ENCODE data around the gene DNAJC25.
"Not testable (repeated sequence)": the region's sequence is repeated elsewhere in the genome, so short reads cannot be mapped to it uniquely, and the experiment has no call there.

The DNAJC25 gene

DNA sequence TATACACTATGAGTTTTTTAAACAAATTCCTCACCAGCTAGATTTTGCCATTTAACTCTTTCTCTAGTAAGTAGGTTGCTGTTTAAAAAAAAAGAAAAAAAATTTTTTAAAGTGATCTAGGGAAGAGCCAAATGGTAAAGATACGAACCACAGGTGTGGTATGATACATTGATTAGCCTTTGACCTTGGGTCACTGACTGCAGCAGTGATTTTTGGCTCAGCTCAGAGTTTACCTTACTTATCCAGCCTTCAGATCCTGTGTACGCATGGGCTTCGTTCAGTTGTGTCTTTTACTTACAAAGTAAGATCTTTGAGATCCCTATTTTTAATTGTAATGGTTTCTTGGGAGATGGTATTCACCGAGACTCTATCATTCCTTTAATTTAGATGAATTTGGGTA, 17.9 kb downstream of the DNAJC25 start:
- peaks cover 51% of the 10 kb centered on the region for H3K36me3 ChIP-seq (ENCODE audit: insufficient read depth, low read length)

DNA sequence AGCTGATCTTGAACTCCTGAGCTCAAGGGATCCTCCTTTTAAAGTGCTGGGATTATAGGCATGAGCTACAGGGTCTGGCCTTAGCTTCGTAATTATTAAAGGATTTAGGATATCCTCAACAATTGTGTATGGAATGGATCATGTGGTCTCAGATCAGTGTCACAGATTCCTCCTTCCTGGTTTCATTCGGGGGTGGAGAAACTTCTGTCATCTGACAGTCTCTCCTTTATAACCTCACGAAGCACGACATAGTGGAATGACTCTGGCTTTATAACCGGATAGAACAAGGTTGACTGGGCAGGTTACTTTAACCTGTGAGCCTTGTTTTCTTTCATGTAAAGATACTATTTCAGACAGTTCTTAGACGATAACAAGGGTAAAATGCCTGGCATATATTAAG, 25.9 kb downstream of the DNAJC25 start:
- Histone ChIP-seq H3K4me1 (ENCODE audit: control insufficient read depth, insufficient read depth, low read length) (no peaks in the 10 kb centered on the region), H3K4me3 (ENCODE audit: low read length) (no peak overlapping the region)

More for the DNA sequence above, 17.9 kb downstream of the DNAJC25 start:
- Histone ChIP-seq H3K9ac (ENCODE audit: low read depth, low read length) (no peak overlapping the region), H3K9me3 (replicated peaks; ENCODE audit: low read length) (no peaks in the 10 kb centered on the region), H3K27me3 (ENCODE audit: control insufficient read depth, insufficient read depth, low read length) (no peaks in the 10 kb centered on the region), H3K4me3 (ENCODE audit: low read length) (no peak overlapping the region), H3K4me1 (ENCODE audit: control insufficient read depth, insufficient read depth, low read length) (no peaks in the 10 kb centered on the region), H3K4me2 (ENCODE audit: low read length) (no peak overlapping the region)

GRCh38 chr9:111658943-111659342, 27.8 kb downstream of the DNAJC25 start:
- H3K36me3 ChIP-seq (ENCODE audit: insufficient read depth, low read length): peaks cover 14% of the 10 kb centered on the region
- H3K4me1 ChIP-seq (ENCODE audit: control insufficient read depth, insufficient read depth, low read length): peaks cover 11% of the 10 kb centered on the region
- H3K4me3 ChIP-seq (ENCODE audit: low read length): no peak overlapping the region
- H3K4me2 ChIP-seq (ENCODE audit: low read length): no peak overlapping the region
- H3K9me3 ChIP-seq (replicated peaks; ENCODE audit: low read length): no peaks in the 10 kb centered on the region
- H3K27me3 ChIP-seq (ENCODE audit: control insufficient read depth, insufficient read depth, low read length): no peaks in the 10 kb centered on the region
- no peak overlapping the region for H3K9ac ChIP-seq (ENCODE audit: low read depth, low read length)

More for the DNA sequence above, 25.9 kb downstream of the DNAJC25 start:
- H3K27me3 ChIP-seq (ENCODE audit: control insufficient read depth, insufficient read depth, low read length): no peaks in the 10 kb centered on the region
- peaks cover 26% of the 10 kb centered on the region for H3K36me3 ChIP-seq (ENCODE audit: insufficient read depth, low read length)
- no peak overlapping the region for H3K9ac ChIP-seq (ENCODE audit: low read depth, low read length)
- H3K9me3 ChIP-seq (replicated peaks; ENCODE audit: low read length): no peaks in the 10 kb centered on the region
- no peak overlapping the region for H3K4me2 ChIP-seq (ENCODE audit: low read length)

DNA sequence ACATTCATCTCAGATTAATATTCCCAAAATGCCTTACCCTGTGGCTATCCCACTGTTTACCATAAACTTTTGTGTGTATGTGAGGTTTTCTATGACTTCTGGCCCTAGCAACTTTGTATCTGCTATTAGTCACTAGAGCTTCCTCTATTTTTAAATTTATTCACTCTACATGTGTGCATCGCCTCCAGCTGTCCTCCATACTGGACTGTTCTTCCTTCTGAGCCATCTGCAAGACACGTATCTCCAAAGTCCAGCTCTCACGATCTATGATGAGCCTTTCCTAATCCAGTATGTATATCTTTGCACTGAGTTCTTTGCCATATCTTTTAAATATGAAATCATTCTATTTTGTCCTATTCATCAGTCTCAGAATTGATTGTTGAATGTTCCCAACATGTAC, 28.6 kb downstream of the DNAJC25 start:
- no peaks in the 10 kb centered on the region for H3K27me3 ChIP-seq (ENCODE audit: control insufficient read depth, insufficient read depth, low read length)
- H3K9ac ChIP-seq (ENCODE audit: low read depth, low read length): no peak overlapping the region
- peaks cover 11% of the 10 kb centered on the region for H3K4me1 ChIP-seq (ENCODE audit: control insufficient read depth, insufficient read depth, low read length)
- peaks cover 13% of the 10 kb centered on the region for H3K36me3 ChIP-seq (ENCODE audit: insufficient read depth, low read length)
- H3K4me3 ChIP-seq (ENCODE audit: low read length): no peak overlapping the region
- H3K4me2 ChIP-seq (ENCODE audit: low read length): no peak overlapping the region
- H3K9me3 ChIP-seq (replicated peaks; ENCODE audit: low read length): no peaks in the 10 kb centered on the region

GRCh38 chr9:111661150-111661801, 30.1 kb downstream of the DNAJC25 start, which contains the start of gene GNG10:
Gene GNG10 (plus strand): TSS chr9:111661605. CDS start chr9:111661635, 30 bp downstream.
- Histone ChIP-seq H3K9me3 (replicated peaks; ENCODE audit: low read length) (no peaks in the 10 kb centered on the region), H3K9ac (ENCODE audit: low read depth, low read length) (peak within 1 kb of the TSS; percentile 77), H3K4me2 (ENCODE audit: low read length) (peak within 1 kb of the TSS; percentile 96), H3K27me3 (ENCODE audit: control insufficient read depth, insufficient read depth, low read length) (no peaks in the 10 kb centered on the region), H3K36me3 (ENCODE audit: insufficient read depth, low read length) (peaks cover 6% of the 10 kb centered on the region), H3K4me3 (ENCODE audit: low read length) (peak within 1 kb of the TSS; percentile 95), H3K4me1 (ENCODE audit: control insufficient read depth, insufficient read depth, low read length) (peaks cover 11% of the 10 kb centered on the region)

DNA sequence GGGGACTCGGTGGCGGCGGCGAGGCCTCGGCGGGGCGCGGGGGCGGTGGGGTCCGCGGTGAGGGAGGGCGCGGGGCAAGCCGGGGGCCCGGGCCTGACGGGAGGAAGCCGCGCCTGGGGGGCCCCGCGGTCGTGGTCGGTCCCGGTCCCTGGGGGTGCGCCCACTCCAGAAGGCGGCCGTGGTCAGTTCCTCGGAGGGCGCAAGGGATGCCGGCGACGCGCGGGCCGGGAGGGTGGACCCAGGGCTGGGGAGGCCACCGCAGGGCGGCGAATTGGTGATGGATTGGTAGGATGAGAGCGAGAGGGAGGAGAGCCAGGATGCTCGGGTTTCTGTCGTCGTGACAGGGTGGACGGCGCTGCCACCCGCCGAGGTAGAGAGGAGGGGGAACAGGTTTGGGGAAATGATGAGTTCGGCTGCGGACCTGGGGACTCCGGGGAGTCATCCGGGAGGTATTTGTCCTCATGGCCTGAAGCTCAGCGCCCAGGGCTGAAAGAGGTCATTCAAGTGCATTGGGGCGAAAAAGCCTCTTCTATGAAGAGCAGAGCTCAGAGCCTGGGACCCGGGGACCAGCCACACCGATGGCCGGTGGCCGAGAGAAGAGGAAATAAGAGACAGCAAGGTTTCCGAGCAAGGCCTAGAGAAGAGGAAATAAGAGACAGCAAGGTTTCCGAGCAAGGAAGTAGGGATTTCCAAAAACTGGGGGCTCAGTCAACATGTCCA, 30.8 kb downstream of the DNAJC25 start:
- H3K4me3 ChIP-seq (ENCODE audit: low read length): peak overlapping the region; percentile 95
- H3K27me3 ChIP-seq (ENCODE audit: control insufficient read depth, insufficient read depth, low read length): no peaks in the 10 kb centered on the region
- H3K36me3 ChIP-seq (ENCODE audit: insufficient read depth, low read length): peaks cover 13% of the 10 kb centered on the region
- peak overlapping the region; percentile 77 for H3K9ac ChIP-seq (ENCODE audit: low read depth, low read length)
- H3K4me1 ChIP-seq (ENCODE audit: control insufficient read depth, insufficient read depth, low read length): peaks cover 11% of the 10 kb centered on the region
- H3K9me3 ChIP-seq (replicated peaks; ENCODE audit: low read length): no peaks in the 10 kb centered on the region
- peak overlapping the region; percentile 96 for H3K4me2 ChIP-seq (ENCODE audit: low read length)

- Histone ChIP-seq H3K4me3 (ENCODE audit: low read length) (peak overlapping the region; percentile 95), H3K4me1 (ENCODE audit: control insufficient read depth, insufficient read depth, low read length) (peaks cover 13% of the 10 kb centered on the region), H3K9me3 (replicated peaks; ENCODE audit: low read length) (no peaks in the 10 kb centered on the region), H3K27me3 (ENCODE audit: control insufficient read depth, insufficient read depth, low read length) (no peaks in the 10 kb centered on the region), H3K36me3 (ENCODE audit: insufficient read depth, low read length) (peaks cover 20% of the 10 kb centered on the region), H3K9ac (ENCODE audit: low read depth, low read length) (peak overlapping the region; percentile 77), H3K4me2 (ENCODE audit: low read length) (peak overlapping the region; percentile 96)
These were observed 31.6 kb downstream of the DNAJC25 start for GRCh38 chr9:111662576-111663300.

DNA sequence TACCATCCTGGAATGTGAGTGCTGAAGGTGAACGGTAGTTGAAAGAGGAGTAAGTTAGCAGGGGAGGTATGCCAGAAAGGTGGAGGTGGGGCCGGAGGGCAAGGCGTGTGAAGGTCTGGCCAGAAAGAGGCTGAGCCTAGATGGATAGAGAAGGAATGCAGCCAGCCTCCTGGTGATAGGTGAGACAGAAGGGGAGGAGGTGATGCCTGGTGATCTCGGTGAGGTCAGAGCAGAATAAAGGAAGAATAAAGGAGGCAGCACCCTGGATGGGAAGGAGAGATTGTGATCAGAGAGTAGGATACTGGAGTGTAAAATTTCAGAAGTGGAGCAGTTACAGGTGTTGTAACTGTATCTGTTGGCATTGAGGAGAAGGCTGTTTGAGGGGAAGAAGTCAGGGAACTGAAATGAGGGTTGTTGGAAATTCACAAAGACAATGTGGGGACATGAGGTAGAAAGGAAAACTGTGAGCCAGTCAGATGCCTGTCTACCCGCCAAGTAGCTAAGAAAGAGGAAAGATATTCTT, 32.2 kb downstream of the DNAJC25 start:
- Histone ChIP-seq H3K4me2 (ENCODE audit: low read length) (peak overlapping the region; percentile 96), H3K36me3 (ENCODE audit: insufficient read depth, low read length) (peaks cover 20% of the 10 kb centered on the region), H3K4me3 (ENCODE audit: low read length) (no peak overlapping the region), H3K9ac (ENCODE audit: low read depth, low read length) (no peak overlapping the region), H3K4me1 (ENCODE audit: control insufficient read depth, insufficient read depth, low read length) (peaks cover 16% of the 10 kb centered on the region), H3K9me3 (replicated peaks; ENCODE audit: low read length) (no peaks in the 10 kb centered on the region), H3K27me3 (ENCODE audit: control insufficient read depth, insufficient read depth, low read length) (no peaks in the 10 kb centered on the region)

GRCh38 chr9:111668026-111668573, 37.0 kb downstream of the DNAJC25 start:
- Histone ChIP-seq H3K36me3 (ENCODE audit: insufficient read depth, low read length) (peaks cover 28% of the 10 kb centered on the region), H3K9ac (ENCODE audit: low read depth, low read length) (no peak overlapping the region), H3K27me3 (ENCODE audit: control insufficient read depth, insufficient read depth, low read length) (no peaks in the 10 kb centered on the region), H3K4me3 (ENCODE audit: low read length) (no peak overlapping the region), H3K4me1 (ENCODE audit: control insufficient read depth, insufficient read depth, low read length) (peaks cover 6% of the 10 kb centered on the region), H3K9me3 (replicated peaks; ENCODE audit: low read length) (no peaks in the 10 kb centered on the region), H3K4me2 (ENCODE audit: low read length) (no peak overlapping the region)

DNA sequence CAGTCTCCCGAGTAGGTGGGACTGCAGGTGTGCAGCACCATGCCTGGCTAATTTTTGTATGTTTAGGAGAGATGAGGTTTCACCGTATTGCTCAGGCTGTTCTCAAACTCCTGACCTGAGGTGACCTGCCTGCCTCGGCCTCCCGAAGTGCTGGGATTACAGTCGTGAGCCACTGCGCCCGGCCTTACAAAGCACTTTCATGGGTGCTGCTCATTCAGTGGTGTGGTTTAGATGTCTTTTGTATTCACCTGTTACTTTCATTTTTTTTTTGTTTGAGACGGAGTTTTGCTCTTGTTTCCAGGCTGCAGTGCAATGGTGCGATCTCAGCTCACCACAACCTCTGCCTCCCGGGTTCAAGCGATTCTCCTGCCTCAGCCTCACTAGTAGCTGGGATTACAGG, 37.5 kb downstream of the DNAJC25 start:
- H3K9ac ChIP-seq (ENCODE audit: low read depth, low read length); H3K4me3 ChIP-seq (ENCODE audit: low read length); H3K4me1 ChIP-seq (ENCODE audit: control insufficient read depth, insufficient read depth, low read length); H3K9me3 ChIP-seq (replicated peaks; ENCODE audit: low read length); H3K4me2 ChIP-seq (ENCODE audit: low read length); H3K27me3 ChIP-seq (ENCODE audit: control insufficient read depth, insufficient read depth, low read length): not testable (repeated sequence)
- peaks cover 28% of the 10 kb centered on the region for H3K36me3 ChIP-seq (ENCODE audit: insufficient read depth, low read length)

DNA sequence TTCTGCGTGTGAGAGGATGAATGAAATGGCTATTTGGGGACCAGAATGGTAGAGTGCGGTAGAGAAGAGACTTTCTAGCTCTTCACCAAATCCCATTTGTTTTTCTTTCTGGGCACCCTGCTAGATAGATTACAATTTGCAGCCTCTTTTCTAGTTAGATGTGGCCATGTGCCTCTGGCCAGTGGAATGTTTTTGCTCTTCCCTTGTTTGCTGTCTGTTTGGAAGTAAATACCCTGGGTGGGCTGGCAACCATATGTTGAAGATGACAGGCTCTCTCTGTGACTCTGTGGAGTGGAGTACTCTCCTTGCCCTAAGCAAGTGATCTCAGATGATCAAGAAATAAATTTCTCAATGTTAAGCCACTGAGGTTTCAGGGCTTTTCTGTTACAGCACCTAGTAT, 43.2 kb downstream of the DNAJC25 start:
- Histone ChIP-seq H3K27me3 (ENCODE audit: control insufficient read depth, insufficient read depth, low read length) (no peaks in the 10 kb centered on the region), H3K9me3 (replicated peaks; ENCODE audit: low read length) (no peaks in the 10 kb centered on the region), H3K4me1 (ENCODE audit: control insufficient read depth, insufficient read depth, low read length) (no peaks in the 10 kb centered on the region), H3K36me3 (ENCODE audit: insufficient read depth, low read length) (peaks cover 8% of the 10 kb centered on the region), H3K4me2 (ENCODE audit: low read length) (no peak overlapping the region), H3K4me3 (ENCODE audit: low read length) (no peak overlapping the region), H3K9ac (ENCODE audit: low read depth, low read length) (no peak overlapping the region)
